ENCODE data around the gene LITAF.

- no peak for TF ChIP-seq POLR2A (IDR thresholded peaks at IDR 0.05; ENCODE audit: low read depth, low read length)
- no peak for TF ChIP-seq TAF1 (IDR thresholded peaks at IDR 0.05; ENCODE audit: low read depth, low read length)
- TF ChIP-seq SPI1 (IDR thresholded peaks at IDR 0.05; ENCODE audit: low read depth, low read length): no peak
- no peak for TF ChIP-seq POLR2AphosphoS5 (IDR thresholded peaks at IDR 0.05; ENCODE audit: low read depth, low read length)
These were observed 25.3 kb upstream of the LITAF start for GRCh38 chr16:11611871-11612664.

Data from GM12891 (cell line).